IPS DF 4.7 (cell line): Measurements from ENCODE around the gene KDM4C.

ENCODE experiments used
- DNase-seq: peaks from one replicate; pipeline ENCODE4 v3.0.0-alpha.2; 2013; ENCODE audit warnings: low spot score; ENCODE audit errors: extremely low read depth

The KDM4C gene

DNA sequence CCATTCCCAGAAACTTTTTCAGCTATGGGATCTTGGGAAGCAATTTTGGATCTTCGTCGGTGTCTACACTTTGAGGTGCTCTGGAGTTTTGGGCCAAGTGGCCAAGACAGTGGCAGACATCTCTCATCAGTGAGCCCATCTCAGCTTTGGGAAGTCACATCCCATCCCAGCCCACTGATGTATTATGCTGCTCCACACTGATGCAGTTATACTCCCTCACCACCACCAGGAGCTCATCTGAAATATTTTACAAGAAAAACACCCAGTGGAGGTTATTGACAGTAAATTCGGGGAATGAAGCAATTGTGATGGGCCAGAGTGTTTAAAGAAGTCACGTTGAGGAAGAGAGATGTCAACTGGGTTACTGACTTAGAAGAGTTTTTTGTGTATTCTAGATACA, 378.0 kb downstream of the KDM4C start:
- no peak for DNase-seq

DNA sequence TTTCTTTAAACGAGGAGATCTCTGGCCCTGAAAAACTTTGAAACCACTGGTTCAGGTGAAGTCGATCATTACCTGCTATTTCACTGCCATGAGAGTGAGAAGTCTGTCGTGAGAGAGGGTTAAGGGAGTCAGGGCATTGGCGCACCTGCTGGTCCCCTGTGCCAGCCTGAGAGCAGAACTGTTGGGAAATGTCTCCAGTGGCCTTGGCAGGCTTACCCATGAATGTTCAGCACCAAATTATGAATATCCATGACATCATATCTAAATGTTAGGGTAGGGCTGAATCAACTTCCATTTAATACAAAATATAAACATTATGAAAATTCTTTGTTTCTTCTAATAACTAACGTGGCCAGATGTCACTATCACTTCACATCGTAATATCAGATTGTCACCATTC, 379.3 kb downstream of the KDM4C start:
- DNase-seq, result no peak

DNA sequence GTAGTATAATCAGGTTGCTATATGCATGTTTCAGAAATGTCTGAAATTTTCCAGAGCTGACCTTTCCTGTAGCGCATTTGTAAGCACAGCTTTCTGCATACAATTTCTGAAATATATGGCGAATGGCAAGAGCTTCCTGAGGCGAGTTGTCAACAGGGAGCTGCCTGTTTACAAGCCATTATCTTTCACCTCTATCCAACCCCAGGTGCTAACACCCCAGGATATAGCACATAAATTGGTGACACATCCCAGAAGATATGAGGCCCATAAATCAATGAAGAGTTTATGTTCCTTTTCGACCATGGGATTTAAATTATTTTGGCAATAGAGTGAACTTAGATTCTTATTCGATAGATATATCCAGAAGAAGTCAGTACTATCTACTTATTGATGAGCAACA, 379.8 kb downstream of the KDM4C start:
- no peak for DNase-seq

DNA sequence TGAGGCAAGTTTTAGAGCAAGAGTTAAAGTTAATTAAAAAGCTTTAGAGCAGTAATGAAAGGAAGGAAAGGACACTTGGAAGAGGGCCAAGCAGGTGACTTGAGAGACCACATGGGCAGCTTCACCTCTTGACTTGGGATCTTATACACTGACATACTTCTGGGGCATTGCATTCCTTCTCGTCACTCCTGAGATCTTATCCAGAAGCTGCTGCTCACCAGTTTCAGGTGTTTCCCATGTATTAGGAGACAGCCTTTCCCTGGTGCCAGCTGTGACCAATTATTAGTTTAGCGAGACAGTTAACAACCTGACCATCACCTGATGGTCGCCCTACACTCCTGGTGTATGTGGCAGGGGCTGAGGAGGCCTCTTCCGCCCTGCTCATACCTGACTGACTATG, 382.1 kb downstream of the KDM4C start:
- DNase-seq, result no peak

DNA sequence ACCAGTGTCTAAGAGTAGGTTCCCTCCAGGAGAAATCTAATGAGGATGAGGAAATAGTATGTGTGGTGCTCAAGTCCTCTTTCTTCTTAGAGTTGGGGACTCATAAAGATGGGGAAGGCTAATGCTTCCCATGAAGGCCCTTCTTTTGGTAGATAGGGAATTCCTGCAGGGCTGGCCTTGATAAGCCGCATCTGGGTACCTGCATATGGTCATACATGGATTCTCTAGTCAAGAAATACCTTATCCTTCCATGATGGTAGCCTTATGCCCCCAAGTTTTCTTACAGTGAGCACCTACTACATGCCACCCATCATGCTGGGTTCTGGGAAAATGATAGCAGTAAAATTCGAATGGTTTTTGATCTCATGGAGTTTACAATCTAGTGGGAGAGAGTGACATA, 382.6 kb downstream of the KDM4C start:
- no peak for DNase-seq

DNA sequence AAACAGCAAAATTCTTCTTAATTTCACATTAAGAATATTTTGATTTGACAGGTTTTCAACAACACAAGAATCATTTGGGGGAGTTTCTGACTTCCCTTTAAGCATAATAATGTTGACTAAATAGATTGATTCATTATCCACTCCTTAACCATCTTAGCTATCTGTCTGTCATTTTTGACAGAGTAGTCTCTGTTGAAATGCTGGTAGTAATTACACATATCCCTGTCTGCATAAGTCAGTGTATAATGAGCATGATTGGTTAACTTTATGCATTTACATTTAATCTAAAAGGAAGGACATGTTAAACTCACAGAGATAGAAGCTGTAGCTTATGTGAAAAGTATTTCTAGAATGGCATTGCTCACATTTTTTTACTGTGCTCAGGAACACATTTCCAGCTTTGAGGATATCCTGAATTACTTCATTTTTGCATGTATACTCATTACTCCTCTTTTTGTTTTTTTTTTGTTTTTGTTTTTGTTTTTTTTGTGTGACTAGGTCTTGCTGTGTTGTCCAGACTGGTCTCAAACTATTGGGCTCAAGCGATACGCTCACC, 385.9 kb downstream of the KDM4C start:
- no peak for DNase-seq

DNA sequence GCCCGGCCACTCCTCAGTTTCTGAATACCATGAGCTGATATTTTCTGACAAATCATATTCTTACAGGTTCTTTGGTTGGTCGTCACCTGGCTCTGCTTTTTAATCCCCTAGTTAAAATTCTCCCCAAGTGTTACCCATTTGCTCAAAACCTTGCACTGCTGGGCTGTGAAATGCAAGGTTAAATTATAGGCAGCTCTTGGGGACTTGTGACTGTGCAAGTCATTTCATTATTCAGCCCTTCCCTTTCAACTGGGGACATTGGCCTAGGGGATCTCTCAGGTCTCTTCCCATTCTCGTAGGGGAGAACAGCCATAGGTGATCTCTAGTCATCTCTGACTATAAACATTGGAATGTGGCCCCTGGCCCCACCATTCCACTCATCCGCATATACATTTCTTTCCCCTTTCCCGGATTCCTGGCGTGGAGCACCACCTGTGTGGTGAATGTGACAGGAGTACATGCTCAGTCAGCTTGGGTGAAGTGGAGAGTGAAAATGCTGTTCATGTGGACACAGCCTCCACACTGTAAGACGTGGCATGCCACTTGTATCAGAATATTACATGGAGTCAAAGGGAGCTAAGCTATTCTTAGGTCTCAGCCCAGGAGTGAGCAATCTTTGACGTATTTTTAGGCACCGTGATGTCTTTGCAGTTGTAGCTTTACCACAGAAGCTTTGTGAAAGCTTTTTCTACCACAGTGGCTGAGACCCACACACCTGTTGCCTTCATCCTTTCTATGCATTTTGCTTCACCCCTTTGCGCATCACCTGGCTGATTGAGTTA, 386.7 kb downstream of the KDM4C start:
- DNase-seq, result no peak

DNA sequence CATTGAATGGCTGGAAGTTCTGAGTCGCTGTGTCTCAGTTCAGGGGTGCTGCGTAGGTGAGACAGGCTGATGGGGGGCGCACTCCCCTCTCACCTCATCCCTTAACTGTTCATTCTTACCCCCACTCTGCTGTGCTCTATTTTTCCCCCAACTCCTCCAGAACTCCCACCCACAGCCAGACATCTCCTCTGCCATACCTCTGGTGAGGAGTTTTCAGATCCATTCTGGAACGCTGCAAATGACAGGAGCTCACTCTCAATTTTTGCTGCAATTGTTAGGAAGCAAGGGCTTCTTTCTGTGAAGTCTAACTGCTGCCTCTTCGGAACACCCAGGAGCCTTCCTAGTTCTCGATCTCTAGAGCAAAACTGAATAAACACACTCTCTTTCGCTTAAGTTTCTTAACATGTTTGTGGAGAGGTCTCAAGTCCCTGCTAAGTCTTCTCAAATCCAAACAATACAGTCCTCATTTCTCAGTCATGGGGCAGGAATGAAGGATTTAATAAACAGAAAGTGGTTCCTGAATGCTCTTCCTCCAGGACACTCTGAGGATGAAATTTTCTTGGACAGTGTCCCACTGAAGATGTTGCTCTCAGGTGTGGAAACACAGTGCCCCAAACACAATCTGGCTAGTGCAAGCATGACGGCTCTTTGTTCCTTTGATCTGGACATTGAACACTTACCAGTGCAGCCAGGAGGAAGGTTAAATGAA, 387.7 kb downstream of the KDM4C start:
- DNase-seq, result no peak

DNA sequence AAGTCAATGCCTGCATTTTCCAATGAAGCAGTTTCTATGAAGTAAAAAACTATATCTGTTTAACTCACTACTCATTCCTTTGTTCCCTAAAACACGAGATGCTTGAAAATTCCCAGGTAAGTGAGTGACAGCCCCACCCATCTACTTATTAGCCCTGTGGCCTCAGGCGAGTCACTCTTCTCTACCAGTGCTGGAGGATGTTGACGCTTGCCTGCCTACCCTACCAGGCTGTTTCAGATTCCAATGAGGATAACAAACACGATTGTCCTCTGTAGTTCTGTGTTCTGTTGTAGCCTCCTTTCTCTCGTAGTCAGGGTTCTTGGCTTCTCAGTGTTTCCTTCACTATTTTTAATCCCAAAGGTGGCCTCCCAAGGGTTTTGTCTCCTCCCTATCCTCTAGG, 388.8 kb downstream of the KDM4C start:
- no peak for DNase-seq

DNA sequence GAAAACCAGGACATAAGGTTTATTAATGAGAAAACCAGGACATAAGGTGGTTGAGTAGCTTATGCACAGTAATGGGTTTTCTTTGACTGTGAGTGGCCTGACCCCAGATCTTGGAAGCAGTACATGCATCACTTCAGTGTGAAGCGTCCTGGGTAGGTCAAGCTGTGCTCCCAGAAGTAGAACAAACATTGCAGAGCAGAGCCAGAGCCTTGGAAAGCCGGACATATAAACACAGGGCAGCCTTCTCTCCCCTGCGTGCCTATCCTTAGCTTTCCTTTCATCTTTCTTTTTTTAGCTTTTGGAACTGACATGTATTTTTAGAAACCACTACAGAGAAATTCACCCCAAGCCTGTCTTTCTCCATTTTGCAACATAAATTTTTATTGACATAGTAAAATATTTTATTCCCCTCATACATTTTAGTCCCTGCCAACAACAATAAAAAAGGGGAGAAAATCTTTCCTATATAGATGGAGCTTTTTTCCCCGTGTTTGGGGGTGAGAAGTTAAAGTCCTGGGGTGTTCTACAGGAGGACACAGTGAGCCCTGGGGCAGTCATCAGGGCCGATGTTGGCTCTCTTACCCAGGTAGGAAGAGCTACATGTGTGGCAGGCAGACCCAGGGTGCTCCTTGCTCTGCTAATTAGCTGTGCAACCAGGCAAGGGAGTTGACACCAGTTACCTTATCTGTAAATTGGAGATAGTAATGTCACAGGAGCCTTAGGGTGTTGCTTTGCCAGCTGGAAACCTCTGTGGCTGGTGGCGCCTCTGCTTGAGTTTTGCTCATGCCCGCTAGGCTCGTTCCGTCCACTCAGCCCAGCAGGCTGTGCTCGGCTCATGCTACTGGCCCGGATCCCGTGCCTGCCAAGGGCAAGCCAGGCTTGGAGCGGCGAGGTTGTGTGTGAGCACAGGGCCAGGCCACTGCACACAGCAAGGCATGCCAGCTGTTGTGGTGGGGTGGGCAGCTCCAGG, 389.6 kb downstream of the KDM4C start:
- no peak for DNase-seq

DNA sequence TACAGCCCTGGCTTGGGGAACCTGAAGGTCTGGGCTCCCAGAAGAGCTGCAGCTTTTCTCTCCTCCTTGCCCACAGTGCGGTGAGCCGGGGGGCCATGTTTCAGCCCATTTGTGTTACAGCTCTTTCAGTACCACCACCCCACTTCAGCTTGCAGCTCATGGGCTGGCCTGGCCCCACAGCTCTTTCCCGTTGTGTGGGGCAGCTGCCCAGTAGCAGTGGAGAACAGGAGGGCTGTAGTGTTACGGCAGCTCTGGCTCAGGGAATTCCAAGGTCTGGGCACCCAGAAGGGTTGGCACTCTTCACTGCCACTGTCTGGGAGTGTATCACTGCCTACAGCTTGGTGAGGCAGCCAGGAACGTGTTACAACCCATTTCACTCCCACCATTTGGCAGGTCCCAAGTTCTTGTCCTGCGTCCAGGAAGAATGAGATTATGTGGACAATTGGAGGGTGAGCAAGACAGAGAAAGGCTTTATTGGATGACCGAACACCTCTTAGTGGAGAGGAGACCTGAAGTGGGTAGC, 390.5 kb downstream of the KDM4C start:
- no peak for DNase-seq

DNA sequence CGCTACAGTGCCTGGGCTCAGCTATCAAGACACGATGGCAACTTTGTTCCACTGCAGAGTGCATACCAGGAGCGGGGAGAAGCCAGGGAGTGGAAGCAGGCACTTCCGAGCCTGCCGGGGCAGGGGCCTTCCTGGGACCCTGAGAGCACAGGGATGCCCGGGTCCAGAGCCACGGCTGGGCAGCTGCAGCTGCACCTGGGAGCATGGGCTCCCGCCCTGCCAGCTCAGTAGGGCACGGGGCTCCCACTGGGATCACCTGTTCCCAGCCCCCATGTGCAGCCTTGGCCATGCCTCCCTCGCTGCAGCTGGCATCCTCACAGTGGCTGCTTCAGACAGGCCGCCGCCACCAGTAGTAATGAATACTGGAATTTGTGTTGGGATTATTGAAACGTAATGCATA, 391.5 kb downstream of the KDM4C start:
- DNase-seq, result no peak

DNA sequence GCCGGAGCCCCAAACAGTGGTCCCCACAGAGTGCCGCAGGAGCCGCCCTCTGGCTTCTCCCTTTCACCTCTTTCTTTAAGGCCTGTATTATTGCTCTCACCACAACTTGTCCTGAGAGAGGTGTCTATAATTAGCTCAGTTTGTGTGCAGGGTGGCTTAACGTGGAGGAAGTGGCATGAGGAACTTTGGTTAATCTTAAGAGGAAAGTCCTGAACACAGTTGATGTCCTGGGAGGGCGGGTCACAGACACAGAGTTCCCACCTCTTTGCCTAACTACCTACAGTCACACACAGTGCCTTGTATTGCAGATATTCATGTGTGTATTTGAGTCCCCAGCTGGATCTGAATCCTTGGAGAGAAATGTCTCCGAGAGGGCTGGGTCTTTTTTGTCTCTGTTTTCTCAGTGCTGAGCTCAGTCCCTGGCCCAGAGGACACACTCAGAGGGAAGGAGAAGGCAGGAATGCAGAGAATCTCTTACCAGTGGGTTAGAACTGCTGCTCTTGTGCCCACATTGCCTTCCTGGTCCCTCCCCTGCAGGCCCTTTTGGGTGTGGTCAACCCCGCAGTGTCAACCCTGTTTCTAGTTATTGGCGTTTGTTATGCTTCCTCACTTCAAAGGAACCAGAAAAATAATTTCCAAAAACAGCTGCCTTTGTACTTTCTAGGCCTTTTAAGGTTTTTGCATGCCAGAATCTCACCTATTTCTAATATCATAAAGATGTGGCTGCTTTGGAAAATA, 392.5 kb downstream of the KDM4C start:
- no peak for DNase-seq

DNA sequence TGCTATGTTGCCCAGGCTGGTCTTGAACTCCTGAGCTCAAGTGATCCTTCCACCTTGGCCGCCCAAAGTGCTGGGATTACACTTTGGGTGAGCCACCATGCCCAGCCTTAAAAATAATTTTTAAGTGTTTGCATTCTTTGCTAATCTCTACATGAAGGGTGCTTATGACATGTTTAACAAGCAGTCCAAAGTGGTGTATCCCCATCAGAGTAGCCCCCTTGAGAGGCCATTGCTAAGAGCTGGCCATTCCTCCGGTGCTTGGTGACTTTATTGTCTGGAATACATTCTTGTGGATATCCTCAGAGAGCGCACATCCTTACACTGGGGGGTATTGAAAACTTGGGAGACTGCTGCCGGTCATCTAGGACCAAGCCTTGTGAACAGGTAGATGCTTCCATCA, 395.4 kb downstream of the KDM4C start:
- DNase-seq, result no peak

DNA sequence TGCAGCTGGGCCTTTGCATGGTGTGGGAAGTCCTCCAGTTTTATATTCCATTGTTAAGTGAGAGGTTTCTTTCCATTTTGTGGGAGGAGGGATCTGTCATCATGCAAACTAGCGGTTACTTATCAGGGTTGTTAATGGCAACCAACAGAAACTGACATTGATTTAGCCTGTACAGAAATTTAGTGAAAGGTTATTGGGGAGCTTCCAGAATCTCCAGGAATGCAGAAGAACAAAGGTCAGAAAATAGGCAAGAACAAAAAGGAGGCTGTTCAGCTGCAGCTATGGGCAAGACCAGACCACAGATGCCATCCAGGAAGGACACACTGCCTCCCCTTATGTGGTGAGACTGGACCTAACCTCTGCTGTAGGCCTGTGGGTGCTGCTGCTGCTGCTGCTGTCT, 395.8 kb downstream of the KDM4C start:
- DNase-seq, result no peak

DNA sequence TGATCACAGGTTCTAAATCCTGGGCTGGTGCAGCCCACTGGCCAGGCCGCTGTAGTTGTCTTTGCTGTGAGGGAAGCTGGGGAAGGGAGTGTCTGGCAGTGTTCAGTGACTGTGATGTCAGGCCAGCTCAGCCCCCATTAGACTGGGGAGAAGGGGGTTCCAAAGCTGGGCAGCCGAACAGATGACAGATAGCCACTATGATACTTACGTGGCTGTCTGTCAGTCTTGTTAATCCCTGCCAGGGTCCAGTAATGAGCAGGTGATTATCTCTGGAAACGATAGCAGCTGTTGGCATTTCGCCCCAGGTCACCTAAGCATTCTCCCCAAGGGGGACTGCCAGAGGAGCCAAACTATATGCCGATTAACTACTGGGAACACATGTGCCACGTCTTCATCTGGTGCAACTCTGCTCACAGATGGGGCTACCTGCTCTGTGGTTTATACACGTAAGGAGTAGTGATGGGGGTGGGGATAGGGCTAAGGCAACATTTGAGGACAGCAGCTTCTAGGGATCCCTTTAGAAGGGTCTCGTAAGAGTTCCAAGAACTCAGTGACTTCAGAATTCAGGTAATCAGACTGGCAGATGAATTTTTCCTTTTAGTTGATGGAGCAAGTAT, 396.3 kb downstream of the KDM4C start:
- no peak for DNase-seq

DNA sequence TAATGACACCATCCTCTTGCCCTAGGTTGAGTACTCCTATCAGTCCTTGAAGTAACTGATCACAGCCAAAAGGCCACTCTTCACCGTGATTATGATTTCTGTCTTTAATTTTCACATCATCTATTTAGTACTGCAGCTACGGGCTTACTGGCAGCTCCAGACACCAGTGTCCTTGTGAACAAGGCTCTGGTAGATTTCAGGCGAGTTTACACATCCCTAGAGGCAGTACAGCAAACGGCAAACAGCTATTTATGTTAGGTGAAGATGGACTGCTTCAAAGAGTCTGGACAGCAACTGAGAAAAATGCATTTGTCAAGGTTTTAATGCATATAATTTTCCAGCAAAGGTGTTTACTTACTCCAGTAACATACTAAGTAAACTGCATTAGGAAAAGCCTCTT, 396.9 kb downstream of the KDM4C start:
- DNase-seq, result no peak

DNA sequence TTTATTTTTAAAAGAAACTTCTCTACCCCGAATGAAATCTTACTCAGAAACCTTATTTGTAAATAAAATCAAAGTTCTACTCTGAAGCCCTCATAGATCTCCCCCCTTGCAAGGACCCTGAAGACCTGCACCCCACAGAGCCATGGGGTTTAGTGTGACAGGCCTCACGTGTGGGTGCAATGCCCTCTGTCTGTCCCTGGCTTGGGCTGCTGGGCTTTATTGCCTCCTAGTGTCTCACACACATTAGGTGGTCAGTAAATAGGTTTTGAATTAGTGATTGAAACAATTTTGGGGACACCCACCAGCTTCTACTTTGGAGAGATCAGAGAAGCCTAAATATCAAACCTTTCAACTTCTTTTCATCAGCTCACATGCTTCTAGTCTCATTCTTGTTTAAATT, 403.7 kb downstream of the KDM4C start:
- DNase-seq, result no peak

DNA sequence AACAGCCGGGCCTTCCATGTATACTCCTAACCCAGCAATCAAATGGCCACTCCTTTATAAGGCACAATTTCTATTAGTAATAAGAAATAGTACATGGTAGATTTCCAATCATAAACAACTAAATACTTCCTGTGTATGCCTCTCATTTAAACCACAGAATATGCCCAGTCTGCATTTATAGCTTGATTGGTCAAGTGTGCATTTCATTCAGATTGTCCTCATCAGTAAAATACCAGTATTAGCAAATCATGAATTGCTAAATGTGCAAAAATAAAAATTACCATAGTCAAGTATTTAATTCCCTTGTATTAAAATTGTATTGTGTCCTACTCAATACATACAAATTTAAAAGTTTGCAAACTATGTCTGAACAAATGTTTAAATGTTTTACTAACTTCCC, 406.2 kb downstream of the KDM4C start:
- no peak for DNase-seq
